GM12892 (cell line): ENCODE measurements around the gene TMEM106C.

Experiments used
- POLR2A ChIP-seq: IDR thresholded peaks from 2 replicates; pipeline ENCODE4 v1.6.1; 2011; ENCODE audit warnings: low read depth, low read length, control low read depth
- POLR2AphosphoS5 ChIP-seq: IDR thresholded peaks from 2 replicates; pipeline ENCODE4 v1.6.1; 2011; ENCODE audit warnings: low read depth, low read length, control low read depth

- TF ChIP-seq POLR2A (no peak), POLR2AphosphoS5 (no peak)
Measured at GRCh38 chr12:48009471-48009870, 46.1 kb downstream of the TMEM106C start.
